OCI-LY7 (cell line): Measurements from ENCODE around the gene IQSEC1.

Source experiments
- EZH2phosphoT487 ChIP-seq: fragments of 200-600 bp; sonication (generic); IDR thresholded peaks from 2 replicates; pipeline ENCODE4 v1.6.1; 2018; ENCODE audit warnings: low read depth, borderline replicate concordance, mild to moderate bottlenecking, mixed run types, antibody characterized with exemption, low read length, moderate library complexity, mixed read lengths
- TF ChIP-seq, protein P1 (sequence below): fragments of 200-600 bp; sonication (generic); conservative IDR thresholded peaks from 2 replicates; pipeline ENCODE4 v1.5.1; 2014; ENCODE audit warnings: mild to moderate bottlenecking, antibody characterized with exemption, low read length, moderate library complexity, mixed read lengths

DNA sequence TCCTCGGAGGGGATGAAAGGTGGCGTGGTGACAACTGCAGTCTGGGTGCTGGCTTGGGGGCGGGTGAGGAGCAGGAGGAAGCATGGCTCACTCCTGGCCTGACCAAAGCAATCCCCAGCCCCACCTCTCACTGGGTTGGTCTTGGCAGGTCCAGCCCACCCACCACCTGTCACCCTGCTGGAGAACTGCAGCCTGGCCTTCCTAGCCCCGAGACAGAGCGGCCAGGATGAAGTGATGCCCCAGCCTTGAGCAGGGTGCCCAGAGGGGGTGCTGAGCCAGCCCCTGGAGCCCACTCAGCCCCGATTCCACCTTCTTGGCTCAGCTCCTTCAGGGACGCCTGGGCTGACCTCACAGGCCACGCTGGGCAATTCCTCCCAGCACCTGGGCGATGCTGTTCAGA, 89.9 kb downstream of the IQSEC1 start:
- TF ChIP-seq, protein P1, sequence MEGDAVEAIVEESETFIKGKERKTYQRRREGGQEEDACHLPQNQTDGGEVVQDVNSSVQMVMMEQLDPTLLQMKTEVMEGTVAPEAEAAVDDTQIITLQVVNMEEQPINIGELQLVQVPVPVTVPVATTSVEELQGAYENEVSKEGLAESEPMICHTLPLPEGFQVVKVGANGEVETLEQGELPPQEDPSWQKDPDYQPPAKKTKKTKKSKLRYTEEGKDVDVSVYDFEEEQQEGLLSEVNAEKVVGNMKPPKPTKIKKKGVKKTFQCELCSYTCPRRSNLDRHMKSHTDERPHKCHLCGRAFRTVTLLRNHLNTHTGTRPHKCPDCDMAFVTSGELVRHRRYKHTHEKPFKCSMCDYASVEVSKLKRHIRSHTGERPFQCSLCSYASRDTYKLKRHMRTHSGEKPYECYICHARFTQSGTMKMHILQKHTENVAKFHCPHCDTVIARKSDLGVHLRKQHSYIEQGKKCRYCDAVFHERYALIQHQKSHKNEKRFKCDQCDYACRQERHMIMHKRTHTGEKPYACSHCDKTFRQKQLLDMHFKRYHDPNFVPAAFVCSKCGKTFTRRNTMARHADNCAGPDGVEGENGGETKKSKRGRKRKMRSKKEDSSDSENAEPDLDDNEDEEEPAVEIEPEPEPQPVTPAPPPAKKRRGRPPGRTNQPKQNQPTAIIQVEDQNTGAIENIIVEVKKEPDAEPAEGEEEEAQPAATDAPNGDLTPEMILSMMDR = no peak
- no peak for TF ChIP-seq EZH2phosphoT487
